HG03196 (cell line): ENCODE measurements around the gene NUDT11.
"Not testable (repeated sequence)": the region's sequence is repeated elsewhere in the genome, so short reads cannot be mapped to it uniquely, and the experiment has no call there.

Experiments
- ATAC-seq: cut with Tn5 transposase; IDR thresholded peaks from one replicate; pipeline ENCODE4 v1.9.1; 2021; ENCODE audit not compliant: unreplicated experiment

NUDT11 gene

DNA sequence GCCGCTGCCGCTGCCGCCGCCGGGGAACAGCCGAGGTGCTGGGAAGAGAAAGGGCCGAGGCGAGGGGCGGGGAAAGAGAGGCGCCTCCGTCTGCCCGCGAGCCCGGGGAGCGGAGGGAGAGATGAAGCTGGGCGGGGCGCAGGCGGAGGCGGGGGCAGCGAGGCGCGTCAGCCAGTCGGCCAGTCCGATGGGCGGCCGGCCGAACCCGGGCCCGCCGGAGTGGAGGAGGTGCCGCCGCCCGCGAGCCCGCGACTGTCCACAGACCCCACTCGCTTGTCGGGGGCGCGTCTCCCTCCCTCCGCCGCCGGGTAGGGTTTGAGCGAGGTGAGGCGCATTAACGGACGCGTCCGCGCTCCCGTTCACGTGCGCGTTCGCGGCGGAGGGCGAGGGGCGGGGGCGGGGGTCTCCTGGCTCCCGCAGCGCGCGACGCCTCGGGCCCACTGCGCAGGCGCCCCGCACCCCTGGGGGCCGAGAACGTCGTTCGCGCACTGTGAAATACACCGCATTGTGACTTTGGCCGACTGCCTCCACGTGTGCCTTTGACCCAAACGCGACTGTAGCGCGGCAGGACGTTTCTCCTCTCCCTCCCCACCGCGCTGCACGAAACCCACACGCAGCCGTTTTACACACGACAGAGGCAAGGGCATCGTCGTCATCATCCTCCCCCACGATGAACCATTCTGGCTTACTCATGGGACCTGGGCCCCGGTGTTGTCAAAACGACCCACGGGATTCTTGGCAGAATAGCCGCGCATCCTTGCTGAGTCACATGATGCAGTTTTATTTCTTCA, at the start of gene NUDT11:
TSS of gene NUDT11 (minus strand) at position 92 of the 791 bp plus-strand sequence. CDS start 148 bp downstream, outside the sequence.
- ATAC-seq = no peak

GRCh38 chrX:51520393-51520792, 24.0 kb upstream of the NUDT11 start:
- no peak for ATAC-seq

DNA sequence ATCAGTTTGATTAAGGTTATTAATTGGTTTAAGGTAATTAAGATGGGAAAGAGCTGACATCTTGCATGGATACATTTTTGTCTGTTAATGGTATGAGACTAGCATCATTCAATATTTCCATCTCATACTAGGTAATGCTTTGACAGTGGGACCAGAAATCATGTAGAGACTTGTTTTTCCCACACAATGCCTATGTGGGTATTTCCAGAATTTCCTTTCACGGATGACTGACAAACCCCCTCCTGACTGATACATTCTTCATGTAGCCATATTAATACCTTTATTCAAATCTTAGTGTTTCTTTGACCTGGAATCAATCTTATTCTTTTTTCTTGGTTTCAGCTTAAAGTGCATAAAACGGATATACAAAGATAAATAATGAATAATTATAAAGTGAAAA, 22.7 kb upstream of the NUDT11 start:
- ATAC-seq = not testable (repeated sequence)

DNA sequence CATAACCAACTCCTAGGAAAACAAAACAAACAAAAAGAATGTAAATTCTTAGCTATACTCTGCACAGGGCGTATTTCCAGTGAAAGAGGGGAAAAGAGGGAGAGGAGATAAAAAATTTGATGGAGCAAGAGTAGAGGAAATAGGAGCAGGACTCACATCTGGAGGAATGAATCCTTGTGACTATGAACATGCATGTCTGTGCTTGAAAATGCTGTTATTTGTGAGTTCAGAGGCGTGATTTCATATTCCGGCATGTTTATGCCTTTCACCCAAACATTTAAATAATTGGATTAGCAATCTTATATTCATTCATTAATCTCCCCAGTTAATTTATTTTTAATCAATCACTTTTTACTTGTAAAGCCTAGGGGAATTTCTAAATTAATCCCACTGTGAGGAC, 11.2 kb upstream of the NUDT11 start:
- ATAC-seq = no peak

DNA sequence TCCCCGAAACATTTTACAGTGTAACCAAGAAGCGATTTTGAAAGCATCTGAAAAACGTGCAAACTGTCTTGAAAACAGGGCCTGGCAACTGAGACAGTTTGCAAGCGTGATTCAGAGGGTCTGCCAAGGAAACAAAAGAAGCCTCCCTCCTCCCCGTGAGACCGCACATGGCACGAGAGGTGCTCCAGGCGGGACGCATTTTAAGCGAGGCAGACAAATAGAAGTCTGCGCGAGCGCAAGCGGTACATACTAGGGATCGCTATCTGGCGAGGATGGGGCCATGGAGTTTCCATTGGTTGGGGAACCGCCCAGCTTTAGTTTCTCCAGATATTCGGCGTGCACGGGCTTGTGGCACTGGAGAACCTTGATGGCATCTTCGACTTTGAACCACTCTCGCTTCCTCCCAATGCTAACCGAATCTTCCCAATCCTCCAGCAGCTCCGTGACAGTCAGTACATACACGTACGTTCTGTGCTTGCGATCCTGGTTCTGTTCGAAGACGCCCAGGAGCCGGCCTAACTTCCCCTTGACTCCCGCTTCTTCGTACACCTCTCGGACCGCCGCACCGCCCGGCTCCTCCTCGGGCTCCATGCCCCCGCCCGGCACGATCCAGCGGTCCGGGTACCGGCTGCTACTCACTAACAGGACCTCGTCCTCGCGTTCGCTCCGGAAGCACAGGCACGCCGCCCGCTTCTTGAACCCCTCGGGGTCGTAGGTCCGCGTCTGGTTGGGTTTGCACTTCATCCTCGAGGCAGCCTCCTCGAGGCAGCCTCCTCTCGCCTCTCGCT, 497 bp downstream of the NUDT11 start:
- ATAC-seq = not testable (repeated sequence)

- no peak for ATAC-seq
Observed at GRCh38 chrX:51494409-51494808, 2.0 kb downstream of the NUDT11 start.

GRCh38 chrX:51487960-51488267, 8.5 kb downstream of the NUDT11 start:
- no peak for ATAC-seq

GRCh38 chrX:51484616-51485015, 11.8 kb downstream of the NUDT11 start:
- ATAC-seq = no peak

DNA sequence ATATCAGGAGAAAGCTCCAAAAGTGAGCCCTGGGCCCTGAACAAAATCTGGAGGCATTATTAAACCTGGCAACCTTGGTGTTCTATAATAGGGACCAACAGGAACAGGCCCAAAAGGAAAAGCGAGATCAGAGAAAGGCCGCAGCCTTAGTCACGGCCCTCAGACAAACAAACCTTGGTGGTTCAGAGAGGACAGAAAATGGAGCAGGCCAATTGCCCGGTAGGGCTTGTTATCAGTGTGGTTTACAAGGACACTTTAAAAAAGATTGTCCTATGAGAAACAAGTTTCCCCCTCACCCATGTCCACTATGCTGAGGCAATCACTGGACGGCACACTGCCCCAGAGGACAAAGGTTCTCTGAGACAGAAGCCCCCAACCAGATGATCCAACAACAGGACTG, 14.0 kb downstream of the NUDT11 start:
- not testable (repeated sequence) for ATAC-seq

- no peak for ATAC-seq
Observed at GRCh38 chrX:51476930-51477329, 19.5 kb downstream of the NUDT11 start.

DNA sequence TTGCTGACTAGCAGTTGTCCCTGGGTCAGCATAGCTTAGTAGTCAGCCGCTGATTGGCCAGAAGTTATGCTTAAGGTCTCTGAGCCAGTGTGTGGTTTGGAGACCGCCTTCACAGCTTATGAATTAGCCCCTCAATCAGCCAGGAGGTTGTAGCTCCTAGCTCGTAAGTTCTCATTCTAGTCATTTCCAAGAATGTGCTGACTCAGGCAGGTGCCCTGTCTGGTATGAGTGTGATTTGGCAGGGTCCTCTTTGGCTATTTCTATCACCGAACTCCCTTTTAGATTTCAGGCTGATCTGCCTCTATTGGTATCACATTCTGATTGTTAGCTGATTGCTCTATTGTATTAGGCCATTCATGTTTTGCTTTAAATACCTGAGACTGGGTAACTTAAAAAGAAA, 33.1 kb downstream of the NUDT11 start:
- ATAC-seq = no peak

DNA sequence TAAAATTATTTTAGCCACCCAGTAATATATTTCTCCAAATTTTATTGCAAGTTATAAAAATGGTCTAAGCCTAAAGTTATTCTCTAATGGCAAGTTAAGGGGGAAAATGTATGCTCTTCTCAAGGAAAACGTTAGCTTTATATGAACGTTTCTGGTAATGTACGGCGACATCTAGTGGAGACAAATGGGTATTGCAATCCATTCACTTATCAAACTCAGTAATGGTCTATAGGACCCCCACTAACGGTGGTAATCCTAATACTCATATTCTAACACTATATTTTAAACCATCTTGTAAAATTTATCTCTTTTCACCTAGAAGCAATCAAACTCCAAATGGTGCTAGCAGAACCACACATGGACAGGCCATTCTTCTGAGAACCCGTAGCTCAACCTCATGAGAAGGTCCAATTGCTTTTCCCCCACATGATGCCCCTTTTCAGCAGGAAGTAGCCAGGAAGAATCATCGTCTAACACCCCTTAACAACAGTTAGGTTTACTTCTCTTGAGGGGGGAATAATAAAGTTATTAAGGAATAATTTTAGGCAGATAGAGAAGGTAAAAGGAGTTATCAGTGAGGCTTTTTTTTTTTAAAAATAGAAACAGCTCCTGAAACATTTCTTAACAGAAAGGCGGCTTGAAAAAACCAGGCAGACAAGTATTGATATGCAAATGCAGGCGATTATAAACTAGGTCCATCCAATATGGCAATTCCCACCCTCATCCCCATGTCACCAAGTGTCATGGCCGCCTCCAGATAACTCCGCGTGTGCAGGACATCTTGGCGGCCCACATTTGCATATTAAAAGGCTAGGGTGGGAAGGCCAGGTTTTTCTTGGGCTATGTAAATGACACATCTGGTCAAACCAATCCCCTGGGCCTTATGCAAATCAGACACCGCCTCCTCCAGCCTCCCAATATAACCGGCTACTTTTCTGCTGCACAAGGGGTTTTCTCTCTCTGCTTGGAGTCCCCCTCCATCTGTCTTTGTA, 35.0 kb downstream of the NUDT11 start:
- no peak for ATAC-seq

DNA sequence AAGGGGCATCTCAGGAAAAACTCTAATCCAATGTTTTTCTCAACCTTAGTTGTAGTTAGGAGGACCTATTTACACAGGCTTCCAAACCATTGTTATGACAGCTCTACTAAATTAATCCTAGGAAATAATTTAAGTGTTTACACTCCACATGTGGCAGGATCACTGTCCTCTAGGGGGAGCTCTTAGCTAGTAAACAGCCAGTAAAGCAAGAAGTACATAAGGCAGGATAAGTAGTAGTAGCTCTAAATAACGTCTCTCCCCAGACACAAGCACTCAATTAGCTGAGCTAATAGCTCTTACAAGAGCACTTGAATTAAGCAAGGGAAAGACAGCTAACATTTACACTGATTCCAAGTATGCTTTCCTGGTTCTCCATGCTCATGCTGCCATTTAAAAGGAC, 37.3 kb downstream of the NUDT11 start:
- ATAC-seq = no peak

GRCh38 chrX:51456814-51457213, 39.6 kb downstream of the NUDT11 start:
- no peak for ATAC-seq

DNA sequence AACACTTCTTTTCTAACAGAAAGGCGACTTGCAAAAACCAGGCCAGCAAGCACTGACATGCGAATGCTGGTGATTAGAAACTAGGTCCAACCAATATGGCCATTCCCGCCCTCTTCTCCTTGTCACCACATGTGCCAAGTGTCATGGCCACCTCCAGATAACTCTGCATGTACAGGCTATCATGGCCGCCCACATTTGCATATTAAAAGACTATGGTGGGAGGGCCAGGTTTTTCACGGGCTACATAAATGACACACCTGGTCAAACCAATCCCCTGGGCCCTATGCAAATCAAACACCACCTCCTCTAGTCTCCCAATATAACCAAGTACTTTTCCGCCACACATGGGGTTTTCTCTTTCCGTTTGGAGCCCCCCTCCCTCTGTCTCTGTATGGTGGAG, 40.1 kb downstream of the NUDT11 start:
- ATAC-seq = no peak

GRCh38 chrX:51440365-51440764, 56.0 kb downstream of the NUDT11 start:
- no peak for ATAC-seq
